Hepatocyte (in vitro differentiated cells): ENCODE measurements around the gene USP44. TPM values are rescaled to one million over a fixed set of nuclear protein-coding genes. Genes with fewer than 3 reads are reported as not detected.

ENCODE experiments used
- DNase-seq: peaks from one replicate; pipeline ENCODE4 v3.0.0-alpha.2; 2016; ENCODE audit warnings: low spot score
- H2AFZ ChIP-seq: fragments of 200-600 bp; sonication (generic); 2 replicates; pipeline ENCODE4 v1.6.0; 2016; ENCODE audit warnings: antibody characterized with exemption, mild to moderate bottlenecking
- H3K27ac ChIP-seq: fragments of 200-600 bp; sonication (generic); 2 replicates; pipeline ENCODE4 v1.5.1; 2016; ENCODE audit warnings: mild to moderate bottlenecking
- H3K27me3 ChIP-seq: fragments of 200-600 bp; sonication (generic); 2 replicates; pipeline ENCODE4 v1.6.1; 2016
- H3K36me3 ChIP-seq: fragments of 200-600 bp; sonication (generic); replicated peaks from 2 replicates; pipeline ENCODE4 v1.5.1; 2016; ENCODE audit warnings: low read depth; ENCODE audit not compliant: insufficient read depth
- H3K4me1 ChIP-seq: fragments of 200-600 bp; sonication (generic); 2 replicates; pipeline ENCODE4 v1.5.1; 2016; ENCODE audit warnings: mild to moderate bottlenecking, moderate library complexity; ENCODE audit not compliant: insufficient read depth
- H3K4me2 ChIP-seq: fragments of 200-600 bp; sonication (generic); 2 replicates; pipeline ENCODE4 v1.6.0; 2016
- H3K4me3 ChIP-seq: fragments of 200-600 bp; sonication (generic); 2 replicates; pipeline ENCODE4 v1.5.1; 2016; ENCODE audit warnings: mild to moderate bottlenecking
- H3K79me2 ChIP-seq: fragments of 200-600 bp; sonication (generic); 2 replicates; pipeline ENCODE4 v1.6.0; 2017; ENCODE audit warnings: mild to moderate bottlenecking
- H3K9me2 ChIP-seq: fragments of 200-600 bp; sonication (generic); replicated peaks from 2 replicates; pipeline ENCODE4 v1.6.0; 2017; ENCODE audit warnings: mild to moderate bottlenecking; ENCODE audit not compliant: insufficient read depth
- H3K9me3 ChIP-seq: fragments of 200-600 bp; sonication (generic); 2 replicates; pipeline ENCODE4 v1.5.1; 2016; ENCODE audit warnings: low read depth, mild to moderate bottlenecking
- H4K20me1 ChIP-seq: fragments of 200-600 bp; sonication (generic); 2 replicates; pipeline ENCODE4 v1.6.0; 2016; ENCODE audit warnings: mild to moderate bottlenecking; ENCODE audit not compliant: insufficient read depth, poor library complexity, severe bottlenecking
- CTCF ChIP-seq: fragments of 200-600 bp; sonication (generic); IDR thresholded peaks from 2 replicates; pipeline ENCODE4 v1.5.1; 2016; ENCODE audit warnings: antibody characterized with exemption, mild to moderate bottlenecking; ENCODE audit not compliant: poor library complexity
- EZH2 ChIP-seq: fragments of 200-600 bp; sonication (generic); IDR thresholded peaks from 2 replicates; pipeline ENCODE4 v1.6.1; 2016; ENCODE audit warnings: antibody characterized with exemption, mild to moderate bottlenecking, borderline replicate concordance
- EZH2phosphoT487 ChIP-seq: fragments of 200-600 bp; sonication (generic); IDR thresholded peaks from one replicate; pipeline ENCODE4 v1.6.1; 2018; ENCODE audit warnings: antibody characterized with exemption, mild to moderate bottlenecking, low read depth, moderate library complexity; ENCODE audit not compliant: unreplicated experiment, severe bottlenecking
- WGBS: methylation state at CpG from one replicate; pipeline ENCODE4 v1.1.6; 2016; ENCODE audit warnings: low lambda C conversion rate; ENCODE audit errors: missing lambda C conversion rate; 5-methylcytosine and 5-hydroxymethylcytosine counted together
- polyA plus RNA-seq: library from polyadenylated mRNA; unstranded; fragments of >200 nt; fragmentation: Nextera tagmentation; extraction: Ambion mirVana; gene quantifications from 2 replicates; pipeline ENCODE4 v1.2.1, GENCODE V29; 2016
- total RNA-seq: library from RNA; depleted of rRNA; stranded (reverse); fragments of >200 nt; gene quantifications from 2 replicates; pipeline ENCODE4 v1.2.3, GENCODE V29; 2014

Gene USP44
- total and polyA plus RNA-seq, 2 experiments from 2014 or later, result 0.80 TPM; not detected in 1

- Histone ChIP-seq H3K9me3 (no peaks in the 10 kb centered on the region), H3K9me2 (no peaks in the 10 kb centered on the region), H3K4me2 (no peak overlapping the region), H4K20me1 (peaks cover 8% of the 10 kb centered on the region), H3K36me3 (peaks cover 13% of the 10 kb centered on the region), H3K79me2 (peaks cover 10% of the 10 kb centered on the region), H3K4me1 (no peaks in the 10 kb centered on the region), H2AFZ (no peak overlapping the region), H3K4me3 (no peak overlapping the region), H3K27ac (no peak overlapping the region), H3K27me3 (no peaks in the 10 kb centered on the region)
- WGBS, result 95% methylated on average over 10 of the region's 10 CpGs
- no peak for TF ChIP-seq EZH2
- TF ChIP-seq CTCF, result no peak
- TF ChIP-seq EZH2phosphoT487, result no peak
- DNase-seq, result no peak
Observed at GRCh38 chr12:95506707-95507523, 44.4 kb downstream of the USP44 start.

- TF ChIP-seq CTCF (no peak), EZH2phosphoT487 (no peak), EZH2 (no peak)
- Histone ChIP-seq H3K27ac (no peak overlapping the region), H4K20me1 (peaks cover 8% of the 10 kb centered on the region), H3K36me3 (peaks cover 13% of the 10 kb centered on the region), H3K79me2 (peaks cover 23% of the 10 kb centered on the region), H3K27me3 (no peaks in the 10 kb centered on the region), H2AFZ (no peak overlapping the region), H3K4me3 (no peak overlapping the region), H3K9me3 (no peaks in the 10 kb centered on the region), H3K4me2 (no peak overlapping the region), H3K4me1 (no peaks in the 10 kb centered on the region), H3K9me2 (no peaks in the 10 kb centered on the region)
- WGBS, result 100% methylated on average over 5 of the region's 5 CpGs
- no peak for DNase-seq
Observed at GRCh38 chr12:95505039-95505438, 46.2 kb downstream of the USP44 start.

- TF ChIP-seq CTCF, result no peak
- no peak for TF ChIP-seq EZH2
- TF ChIP-seq EZH2phosphoT487, result no peak
- H3K79me2 ChIP-seq, result peaks cover 30% of the 10 kb centered on the region
- H3K9me3 ChIP-seq, result no peaks in the 10 kb centered on the region
- H3K4me2 ChIP-seq, result no peak overlapping the region
- DNase-seq, result no peak
- H3K9me2 ChIP-seq, result no peaks in the 10 kb centered on the region
- H2AFZ ChIP-seq, result no peak overlapping the region
- 97% methylated on average over 4 of the region's 4 CpGs for WGBS
- no peak overlapping the region for H3K27ac ChIP-seq
- H3K4me3 ChIP-seq, result no peak overlapping the region
- H4K20me1 ChIP-seq, result peaks cover 8% of the 10 kb centered on the region
- H3K27me3 ChIP-seq, result no peaks in the 10 kb centered on the region
- no peaks in the 10 kb centered on the region for H3K4me1 ChIP-seq
- peaks cover 13% of the 10 kb centered on the region for H3K36me3 ChIP-seq
Observed at GRCh38 chr12:95504140-95504539, 47.1 kb downstream of the USP44 start.
